HepG2 (cell line): ENCODE measurements around the gene C10orf53.

Experiments
- ATF2 ChIP-seq: sonication (generic); formaldehyde crosslinking; IDR thresholded peaks from 2 replicates; pipeline ENCODE4 v1.4.0; 2020; ENCODE audit warnings: missing genetic modification reagents
- ESRRA ChIP-seq: sonication (generic); formaldehyde crosslinking; IDR thresholded peaks from 2 replicates; pipeline ENCODE4 v1.5.1; 2020; ENCODE audit warnings: mild to moderate bottlenecking, low read depth, missing genetic modification reagents
- FOXA3 ChIP-seq: IDR thresholded peaks from 2 replicates; pipeline ENCODE4 v1.6.1; 2016; ENCODE audit warnings: missing genetic modification reagents, missing compliant biosample characterization
- KDM1A ChIP-seq: IDR thresholded peaks from 2 replicates; pipeline ENCODE4 v1.6.1; 2016; ENCODE audit warnings: missing compliant biosample characterization
- NCOA2 ChIP-seq: sonication (generic); formaldehyde crosslinking; IDR thresholded peaks from 2 replicates; pipeline ENCODE4 v1.8.0; 2022; ENCODE audit warnings: inconsistent platforms
- POLR2A ChIP-seq, 2 experiments: IDR thresholded peaks; 2 replicates each; pipeline ENCODE4 v1.6.1; 2011; ENCODE audit warnings: low read depth in 2 of 2, low read length in 2 of 2, mild to moderate bottlenecking in 1 of 2, moderate library complexity in 1 of 2; ENCODE audit not compliant: insufficient read depth in 1 of 2
- POLR2AphosphoS2 ChIP-seq: IDR thresholded peaks from 2 replicates; pipeline ENCODE4 v1.6.1; 2011; ENCODE audit warnings: low read depth, low read length, improper control_type of control experiment
- TCF12 ChIP-seq, 2 experiments: fragments of 450-650 bp in 1 of 2; sonication (generic) in 1 of 2; formaldehyde crosslinking in 1 of 2; IDR thresholded peaks; 2 replicates each; pipeline versions ENCODE4 v1.6.1 to v1.8.0; 2017 to 2022; ENCODE audit warnings: antibody characterized with exemption in 1 of 2, mild to moderate bottlenecking in 1 of 2, missing genetic modification reagents in 1 of 2, moderate library complexity in 1 of 2
- THAP11 ChIP-seq: IDR thresholded peaks from 2 replicates; pipeline ENCODE4 v1.6.1; 2016; ENCODE audit warnings: missing biosample characterization, missing genetic modification reagents
- ZBED4 ChIP-seq: sonication (generic); formaldehyde crosslinking; IDR thresholded peaks from 2 replicates; pipeline ENCODE4 v1.4.0; 2020; ENCODE audit warnings: missing genetic modification reagents, borderline replicate concordance
- ZNF280B ChIP-seq: sonication (generic); formaldehyde crosslinking; IDR thresholded peaks from 2 replicates; pipeline ENCODE4 v1.5.0; 2020; ENCODE audit warnings: missing genetic modification reagents, mild to moderate bottlenecking, borderline replicate concordance
- ZNF589 ChIP-seq: sonication (generic); formaldehyde crosslinking; conservative IDR thresholded peaks from 2 replicates; pipeline ENCODE4 v1.8.0; 2022; ENCODE audit warnings: mild to moderate bottlenecking, moderate library complexity, missing genetic modification reagents

GRCh38 chr10:49663596-49663995, 15.9 kb upstream of the C10orf53 start:
- no peak for TF ChIP-seq TCF12 (IDR thresholded peaks at IDR 0.05)
- no peak for TF ChIP-seq TCF12 (CRISPR knock-in tag; IDR thresholded peaks at IDR 0.05)
- TF ChIP-seq ATF2, result no peak
- TF ChIP-seq NCOA2 (CRISPR knock-in tag), result no peak
- TF ChIP-seq KDM1A (CRISPR knock-in tag), result no peak
- no peak for TF ChIP-seq POLR2A (IDR thresholded peaks at IDR 0.05; ENCODE audit: insufficient read depth in 1 of 2, low read depth in 2 of 2, low read length in 2 of 2)
- TF ChIP-seq THAP11 (CRISPR knock-in tag), result no peak
- TF ChIP-seq ZBED4, result no peak
- TF ChIP-seq POLR2AphosphoS2, result no peak
- TF ChIP-seq ZNF280B, result no peak
- TF ChIP-seq FOXA3, result no peak
- TF ChIP-seq ESRRA (CRISPR knock-in tag), result no peak
- TF ChIP-seq ZNF589 (CRISPR knock-in tag), result no peak
